GM23338 (cell line): ENCODE data around the gene FAM47E. TPM values are rescaled to one million over a fixed set of nuclear protein-coding genes. Genes with fewer than 3 reads are reported as not detected.

Experiments
- ATAC-seq: fragments of 200-7000 bp; cut with Tn5 transposase; 3 replicates; pipeline ENCODE4 v1.9.1; 2020
- DNase-seq: peaks from one replicate; pipeline ENCODE4 v3.0.0-alpha.2; 2015; ENCODE audit warnings: low spot score
- H2AFZ ChIP-seq: fragments of 200-600 bp; sonication (generic); 2 replicates; pipeline ENCODE4 v1.8.0; 2016; ENCODE audit warnings: antibody characterized with exemption, mild to moderate bottlenecking, moderate library complexity
- H3F3A ChIP-seq: fragments of 200-600 bp; sonication (generic); replicated peaks from 2 replicates; pipeline ENCODE4 v1.8.0; 2017; ENCODE audit warnings: antibody characterized with exemption, mixed run types, low read depth
- H3K27ac ChIP-seq: fragments of 200-600 bp; sonication (generic); 2 replicates; pipeline ENCODE4 v1.6.1; 2016; ENCODE audit warnings: low read depth
- H3K27me3 ChIP-seq: fragments of 200-600 bp; sonication (generic); 2 replicates; pipeline ENCODE4 v1.8.0; 2016; ENCODE audit warnings: mild to moderate bottlenecking, mixed run types, moderate library complexity; ENCODE audit not compliant: insufficient read depth
- H3K36me3 ChIP-seq: fragments of 200-600 bp; sonication (generic); 2 replicates; pipeline ENCODE4 v1.8.0; 2016; ENCODE audit warnings: mild to moderate bottlenecking; ENCODE audit not compliant: insufficient read depth
- H3K4me1 ChIP-seq: fragments of 200-600 bp; sonication (generic); 2 replicates; pipeline ENCODE4 v1.8.0; 2016; ENCODE audit warnings: mild to moderate bottlenecking, moderate library complexity; ENCODE audit not compliant: insufficient read depth
- H3K4me2 ChIP-seq: fragments of 200-600 bp; sonication (generic); 2 replicates; pipeline ENCODE4 v1.7.1; 2017; ENCODE audit warnings: mixed run types
- H3K4me3 ChIP-seq: fragments of 200-600 bp; sonication (generic); 2 replicates; pipeline ENCODE4 v1.6.1; 2016; ENCODE audit warnings: mixed run types
- H3K79me2 ChIP-seq: fragments of 200-600 bp; sonication (generic); replicated peaks from 2 replicates; pipeline ENCODE4 v1.8.0; 2017; ENCODE audit warnings: mild to moderate bottlenecking; ENCODE audit not compliant: insufficient read depth
- H3K9me2 ChIP-seq: fragments of 200-600 bp; sonication (generic); 2 replicates; pipeline ENCODE4 v1.8.0; 2017; ENCODE audit not compliant: insufficient read depth
- H4K20me1 ChIP-seq: fragments of 200-600 bp; sonication (generic); replicated peaks from 2 replicates; pipeline ENCODE4 v1.8.0; 2017; ENCODE audit warnings: mild to moderate bottlenecking; ENCODE audit not compliant: insufficient read depth
- H3K27ac Mint-ChIP-seq: 2 replicates; pipeline ENCODE4 v1.8.0; 2020; ENCODE audit warnings: inconsistent platforms, mild to moderate bottlenecking, moderate library complexity, mixed read lengths
- H3K27me3 Mint-ChIP-seq: 3 replicates; pipeline ENCODE4 v1.8.0; 2022; ENCODE audit warnings: low read depth, mild to moderate bottlenecking, moderate library complexity, mixed read lengths, inconsistent platforms; ENCODE audit not compliant: insufficient read depth, poor library complexity
- H3K36me3 Mint-ChIP-seq: 3 replicates; pipeline ENCODE4 v1.8.0; 2021; ENCODE audit warnings: low read depth, mild to moderate bottlenecking, inconsistent platforms, moderate library complexity, mixed read lengths
- H3K4me1 Mint-ChIP-seq: 3 replicates; pipeline ENCODE4 v1.8.0; 2020; ENCODE audit warnings: mild to moderate bottlenecking, inconsistent platforms, mixed read lengths
- H3K4me3 Mint-ChIP-seq: 3 replicates; pipeline ENCODE4 v1.8.0; 2021; ENCODE audit warnings: moderate library complexity, mild to moderate bottlenecking, inconsistent platforms, mixed read lengths
- H3K9me3 Mint-ChIP-seq: 3 replicates; pipeline ENCODE4 v1.8.0; 2020; ENCODE audit warnings: moderate library complexity, mild to moderate bottlenecking, inconsistent platforms, mixed read lengths
- CREB1 ChIP-seq: fragments of 250-450 bp; sonication (Bioruptor Pico); IDR thresholded peaks from 2 replicates; pipeline ENCODE4 v1.5.0; 2020; ENCODE audit warnings: low read depth, mild to moderate bottlenecking, moderate library complexity
- CTCF ChIP-seq, 2 experiments: fragments of 200-600 bp in 1 of 2; sonication (generic) in 1 of 2; conservative IDR thresholded peaks; 2 replicates each; pipeline versions ENCODE4 v1.5.1 to v1.6.1; 2016 to 2017; ENCODE audit warnings: antibody characterized with exemption in 2 of 2, low read depth in 2 of 2, mild to moderate bottlenecking in 2 of 2, moderate library complexity in 1 of 2
- EZH2 ChIP-seq: fragments of 200-600 bp; sonication (generic); IDR thresholded peaks from one replicate; pipeline ENCODE4 v1.8.0; 2017; ENCODE audit warnings: antibody characterized with exemption, mild to moderate bottlenecking, low read depth; ENCODE audit not compliant: unreplicated experiment
- NANOG ChIP-seq: IDR thresholded peaks from 2 replicates; pipeline ENCODE4 v1.6.1; 2016; ENCODE audit warnings: antibody characterized with exemption, borderline replicate concordance
- STAT1 ChIP-seq: IDR thresholded peaks from one replicate; pipeline ENCODE4 v1.6.1; 2016; ENCODE audit warnings: antibody characterized with exemption; ENCODE audit not compliant: unreplicated experiment
- ZNF462 ChIP-seq: fragments of 250-450 bp; sonication (Bioruptor Pico); IDR thresholded peaks from 2 replicates; pipeline ENCODE4 v1.5.0; 2020; ENCODE audit warnings: mild to moderate bottlenecking, moderate library complexity
- polyA plus RNA-seq: library from polyadenylated mRNA; unstranded; fragments of >200 nt; fragmentation: Nextera tagmentation; extraction: Ambion mirVana; gene quantifications from 2 replicates; pipeline ENCODE4 v1.2.1, GENCODE V29; 2016
- total RNA-seq: library from RNA; depleted of rRNA; stranded (reverse); fragments of >200 nt; shearing (Covaris generic); gene quantifications from 2 replicates; pipeline ENCODE4 v1.2.3, GENCODE V29; 2014

The FAM47E gene
- total and polyA plus RNA-seq, 2 experiments from 2014 or later = 0.66 to 2.3 TPM

- TF ChIP-seq ZNF462 (CRISPR knock-in tag) = no peak
- no peak for TF ChIP-seq CREB1 (CRISPR knock-in tag)
These were observed 41.6 kb upstream of the FAM47E start (continued) for GRCh38 chr4:76209881-76210280.

- Histone ChIP-seq H3K27ac (no peak overlapping the region), H3K4me3 (no peak overlapping the region), H3K27me3 (no peaks in the 10 kb centered on the region), H3F3A (peaks cover 21% of the 10 kb centered on the region), H4K20me1 (peaks cover 11% of the 10 kb centered on the region; the same call in 1 of the 2 replicates), H3K4me1 (peaks cover 27% of the 10 kb centered on the region), H3K79me2 (peaks cover 51% of the 10 kb centered on the region), H3K9me2 (no peaks in the 10 kb centered on the region), H3K4me2 (no peak overlapping the region), H3K36me3 (no peaks in the 10 kb centered on the region), H2AFZ (no peak overlapping the region)
- no peak overlapping the region for H3K27ac Mint-ChIP-seq
- H3K4me1 Mint-ChIP-seq = peaks cover 34% of the 10 kb centered on the region
- H3K9me3 Mint-ChIP-seq = no peaks in the 10 kb centered on the region
- no peak for ATAC-seq
- peaks cover 4% of the 10 kb centered on the region for H3K27me3 Mint-ChIP-seq
- no peak overlapping the region for H3K4me3 Mint-ChIP-seq
- DNase-seq = no peak
- TF ChIP-seq NANOG (no peak), CTCF (conservative IDR thresholded peaks at IDR 0.05; ENCODE audit: low read depth in 2 of 2) (no peak), EZH2 (no peak), STAT1 (no peak)
- H3K36me3 Mint-ChIP-seq = no peaks in the 10 kb centered on the region
These were observed 41.1 kb upstream of the FAM47E start for GRCh38 chr4:76210452-76210851.
